K562 (cell line): ENCODE results near the gene TSHR. TPM values are rescaled to one million over a fixed set of nuclear protein-coding genes. Genes with fewer than 3 reads are reported as not detected.

ENCODE experiments used
- BMI1 ChIP-seq: fragments of 150-350 bp; IDR thresholded peaks from 2 replicates; pipeline ENCODE4 v1.6.1; 2014; ENCODE audit warnings: low read length
- KHSRP ChIP-seq: fragments of 450-650 bp; IDR thresholded peaks from 2 replicates; pipeline ENCODE4 v1.6.1; 2017
- PCBP2 ChIP-seq: fragments of 200-400 bp; formaldehyde crosslinking; IDR thresholded peaks from 2 replicates; pipeline ENCODE4 v1.6.1; 2018; ENCODE audit warnings: low read length, low read depth, mild to moderate bottlenecking, moderate library complexity; ENCODE audit not compliant: poor library complexity, severe bottlenecking
- ZFPM2 ChIP-seq: fragments of 250-450 bp; sonication (Bioruptor Pico); IDR thresholded peaks from 2 replicates; pipeline ENCODE4 v1.5.1; 2022; ENCODE audit warnings: mild to moderate bottlenecking
- ZNF140 ChIP-seq: fragments of 250-450 bp; sonication (Bioruptor Pico); IDR thresholded peaks from 2 replicates; pipeline ENCODE4 v1.8.0; 2021; ENCODE audit warnings: moderate library complexity, mild to moderate bottlenecking, inconsistent platforms
- ZNF197 ChIP-seq: fragments of 200-800 bp; sonication (Bioruptor generic); IDR thresholded peaks from 2 replicates; pipeline ENCODE4 v1.6.1; 2016; ENCODE audit warnings: low read depth, missing genetic modification characterization, missing compliant biosample characterization
- ZNF778 ChIP-seq: fragments of 450-650 bp; formaldehyde crosslinking; IDR thresholded peaks from 2 replicates; pipeline ENCODE4 v1.4.0; 2020; ENCODE audit warnings: mild to moderate bottlenecking, moderate library complexity
- polyA plus RNA-seq, 8 experiments: library from polyadenylated mRNA; depleted of rRNA in 4 of 8; stranded (reverse) in 5 of 8; unstranded in 3 of 8; fragments of >200 nt; fragmentation: Nextera tagmentation in 2 of 8; fragmentation: Illumina TruSeq in 1 of 8; extraction: Ambion mirVana in 2 of 8; extraction: Trizol in 1 of 8; gene quantifications; 2 replicates each; pipeline versions ENCODE4 v1.2.1 to v1.2.3, GENCODE V29; 2011 to 2014; ENCODE audit warnings: inconsistent platforms in 1 of 8, missing spikeins in 1 of 8
- total RNA-seq, 7 experiments: library from RNA; depleted of rRNA in 6 of 7; stranded (reverse); fragments of >200 nt in 6 of 7; fragmentation: Illumina TruSeq in 2 of 7; extraction: Trizol in 2 of 7; gene quantifications; 2 replicates each; pipeline versions ENCODE4 v1.2.1 to v1.2.3, GENCODE V29; 2011 to 2021; ENCODE audit warnings: low replicate concordance in 1 of 7
- TF ChIP-seq, protein P1 (sequence below): fragments of 150-350 bp; IDR thresholded peaks from 2 replicates; pipeline ENCODE4 v1.6.1; 2014; ENCODE audit warnings: low read depth, mild to moderate bottlenecking, low read length, borderline replicate concordance
- TF ChIP-seq, protein P2 (sequence below), 2 experiments: IDR thresholded peaks; 2 replicates each; pipeline ENCODE4 v1.6.1; 2012; ENCODE audit warnings: improper control_type of control experiment in 2 of 2, low read depth in 2 of 2, low read length in 2 of 2, borderline replicate concordance in 1 of 2
- TF ChIP-seq, protein P3 (sequence below): sonication (generic); formaldehyde crosslinking; IDR thresholded peaks from 2 replicates; pipeline ENCODE4 v1.8.1; 2023; ENCODE audit warnings: mild to moderate bottlenecking, missing genetic modification reagents
- TF ChIP-seq, protein P4 (sequence below): fragments of 450-650 bp; IDR thresholded peaks from 2 replicates; pipeline ENCODE4 v1.6.1; 2018; ENCODE audit warnings: mild to moderate bottlenecking, low read depth; ENCODE audit not compliant: partially characterized antibody
- TF ChIP-seq, protein P5 (sequence below): fragments of 250-450 bp; sonication (Bioruptor Pico); IDR thresholded peaks from 2 replicates; pipeline ENCODE4 v1.8.0; 2021; ENCODE audit warnings: moderate library complexity, mild to moderate bottlenecking, inconsistent platforms

TSHR gene
- total and polyA plus RNA-seq, 9 of the 15 experiments (the other 6 are each of a cell fraction or from before 2014, with no cell fraction given) = 0.01 to 0.10 TPM; not detected in 7

DNA sequence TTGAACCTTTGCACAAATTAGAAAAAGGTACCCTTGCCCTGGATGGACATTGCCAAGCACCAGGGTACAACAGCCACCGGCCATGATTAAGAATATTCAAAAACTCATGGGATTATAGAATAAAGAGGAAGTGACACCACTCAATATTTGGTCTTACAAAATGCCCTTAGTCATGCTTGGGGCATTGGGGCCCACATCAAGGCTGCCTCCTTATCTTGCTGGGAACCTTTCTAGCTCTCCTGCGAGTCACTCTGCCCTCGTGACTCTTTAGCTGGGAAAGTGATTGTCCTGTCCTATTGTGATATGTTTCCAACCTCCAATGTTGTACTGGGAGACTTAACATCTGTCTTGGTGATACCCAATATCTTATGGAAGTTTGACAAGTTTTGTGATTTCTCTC is 207.5 kb downstream of the TSHR start (continued):
- TF ChIP-seq, protein P1, sequence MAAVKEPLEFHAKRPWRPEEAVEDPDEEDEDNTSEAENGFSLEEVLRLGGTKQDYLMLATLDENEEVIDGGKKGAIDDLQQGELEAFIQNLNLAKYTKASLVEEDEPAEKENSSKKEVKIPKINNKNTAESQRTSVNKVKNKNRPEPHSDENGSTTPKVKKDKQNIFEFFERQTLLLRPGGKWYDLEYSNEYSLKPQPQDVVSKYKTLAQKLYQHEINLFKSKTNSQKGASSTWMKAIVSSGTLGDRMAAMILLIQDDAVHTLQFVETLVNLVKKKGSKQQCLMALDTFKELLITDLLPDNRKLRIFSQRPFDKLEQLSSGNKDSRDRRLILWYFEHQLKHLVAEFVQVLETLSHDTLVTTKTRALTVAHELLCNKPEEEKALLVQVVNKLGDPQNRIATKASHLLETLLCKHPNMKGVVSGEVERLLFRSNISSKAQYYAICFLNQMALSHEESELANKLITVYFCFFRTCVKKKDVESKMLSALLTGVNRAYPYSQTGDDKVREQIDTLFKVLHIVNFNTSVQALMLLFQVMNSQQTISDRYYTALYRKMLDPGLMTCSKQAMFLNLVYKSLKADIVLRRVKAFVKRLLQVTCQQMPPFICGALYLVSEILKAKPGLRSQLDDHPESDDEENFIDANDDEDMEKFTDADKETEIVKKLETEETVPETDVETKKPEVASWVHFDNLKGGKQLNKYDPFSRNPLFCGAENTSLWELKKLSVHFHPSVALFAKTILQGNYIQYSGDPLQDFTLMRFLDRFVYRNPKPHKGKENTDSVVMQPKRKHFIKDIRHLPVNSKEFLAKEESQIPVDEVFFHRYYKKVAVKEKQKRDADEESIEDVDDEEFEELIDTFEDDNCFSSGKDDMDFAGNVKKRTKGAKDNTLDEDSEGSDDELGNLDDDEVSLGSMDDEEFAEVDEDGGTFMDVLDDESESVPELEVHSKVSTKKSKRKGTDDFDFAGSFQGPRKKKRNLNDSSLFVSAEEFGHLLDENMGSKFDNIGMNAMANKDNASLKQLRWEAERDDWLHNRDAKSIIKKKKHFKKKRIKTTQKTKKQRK = no peak
- TF ChIP-seq KHSRP (no peak), PCBP2 (no peak), ZFPM2 (CRISPR knock-in tag) (no peak), ZNF197 (CRISPR knock-in tag) (no peak), BMI1 (no peak), ZNF778 (no peak), ZNF140 (CRISPR knock-in tag) (no peak)
- TF ChIP-seq, protein P2, sequence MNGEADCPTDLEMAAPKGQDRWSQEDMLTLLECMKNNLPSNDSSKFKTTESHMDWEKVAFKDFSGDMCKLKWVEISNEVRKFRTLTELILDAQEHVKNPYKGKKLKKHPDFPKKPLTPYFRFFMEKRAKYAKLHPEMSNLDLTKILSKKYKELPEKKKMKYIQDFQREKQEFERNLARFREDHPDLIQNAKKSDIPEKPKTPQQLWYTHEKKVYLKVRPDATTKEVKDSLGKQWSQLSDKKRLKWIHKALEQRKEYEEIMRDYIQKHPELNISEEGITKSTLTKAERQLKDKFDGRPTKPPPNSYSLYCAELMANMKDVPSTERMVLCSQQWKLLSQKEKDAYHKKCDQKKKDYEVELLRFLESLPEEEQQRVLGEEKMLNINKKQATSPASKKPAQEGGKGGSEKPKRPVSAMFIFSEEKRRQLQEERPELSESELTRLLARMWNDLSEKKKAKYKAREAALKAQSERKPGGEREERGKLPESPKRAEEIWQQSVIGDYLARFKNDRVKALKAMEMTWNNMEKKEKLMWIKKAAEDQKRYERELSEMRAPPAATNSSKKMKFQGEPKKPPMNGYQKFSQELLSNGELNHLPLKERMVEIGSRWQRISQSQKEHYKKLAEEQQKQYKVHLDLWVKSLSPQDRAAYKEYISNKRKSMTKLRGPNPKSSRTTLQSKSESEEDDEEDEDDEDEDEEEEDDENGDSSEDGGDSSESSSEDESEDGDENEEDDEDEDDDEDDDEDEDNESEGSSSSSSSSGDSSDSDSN (IDR thresholded peaks at IDR 0.05; ENCODE audit: borderline replicate concordance in 1 of 2, low read depth in 2 of 2, low read length in 2 of 2) = no peak
- TF ChIP-seq, protein P3, sequence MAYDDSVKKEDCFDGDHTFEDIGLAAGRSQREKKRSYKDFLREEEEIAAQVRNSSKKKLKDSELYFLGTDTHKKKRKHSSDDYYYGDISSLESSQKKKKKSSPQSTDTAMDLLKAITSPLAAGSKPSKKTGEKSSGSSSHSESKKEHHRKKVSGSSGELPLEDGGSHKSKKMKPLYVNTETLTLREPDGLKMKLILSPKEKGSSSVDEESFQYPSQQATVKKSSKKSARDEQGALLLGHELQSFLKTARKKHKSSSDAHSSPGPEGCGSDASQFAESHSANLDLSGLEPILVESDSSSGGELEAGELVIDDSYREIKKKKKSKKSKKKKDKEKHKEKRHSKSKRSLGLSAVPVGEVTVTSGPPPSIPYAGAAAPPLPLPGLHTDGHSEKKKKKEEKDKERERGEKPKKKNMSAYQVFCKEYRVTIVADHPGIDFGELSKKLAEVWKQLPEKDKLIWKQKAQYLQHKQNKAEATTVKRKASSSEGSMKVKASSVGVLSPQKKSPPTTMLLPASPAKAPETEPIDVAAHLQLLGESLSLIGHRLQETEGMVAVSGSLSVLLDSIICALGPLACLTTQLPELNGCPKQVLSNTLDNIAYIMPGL = no peak
- TF ChIP-seq, protein P4, sequence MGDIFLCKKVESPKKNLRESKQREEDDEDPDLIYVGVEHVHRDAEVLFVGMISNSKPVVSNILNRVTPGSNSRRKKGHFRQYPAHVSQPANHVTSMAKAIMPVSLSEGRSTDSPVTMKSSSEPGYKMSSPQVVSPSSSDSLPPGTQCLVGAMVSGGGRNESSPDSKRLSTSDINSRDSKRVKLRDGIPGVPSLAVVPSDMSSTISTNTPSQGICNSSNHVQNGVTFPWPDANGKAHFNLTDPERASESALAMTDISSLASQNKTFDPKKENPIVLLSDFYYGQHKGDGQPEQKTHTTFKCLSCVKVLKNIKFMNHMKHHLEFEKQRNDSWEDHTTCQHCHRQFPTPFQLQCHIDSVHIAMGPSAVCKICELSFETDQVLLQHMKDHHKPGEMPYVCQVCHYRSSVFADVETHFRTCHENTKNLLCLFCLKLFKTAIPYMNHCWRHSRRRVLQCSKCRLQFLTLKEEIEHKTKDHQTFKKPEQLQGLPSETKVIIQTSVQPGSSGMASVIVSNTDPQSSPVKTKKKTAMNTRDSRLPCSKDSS = no peak
- TF ChIP-seq, protein P5, sequence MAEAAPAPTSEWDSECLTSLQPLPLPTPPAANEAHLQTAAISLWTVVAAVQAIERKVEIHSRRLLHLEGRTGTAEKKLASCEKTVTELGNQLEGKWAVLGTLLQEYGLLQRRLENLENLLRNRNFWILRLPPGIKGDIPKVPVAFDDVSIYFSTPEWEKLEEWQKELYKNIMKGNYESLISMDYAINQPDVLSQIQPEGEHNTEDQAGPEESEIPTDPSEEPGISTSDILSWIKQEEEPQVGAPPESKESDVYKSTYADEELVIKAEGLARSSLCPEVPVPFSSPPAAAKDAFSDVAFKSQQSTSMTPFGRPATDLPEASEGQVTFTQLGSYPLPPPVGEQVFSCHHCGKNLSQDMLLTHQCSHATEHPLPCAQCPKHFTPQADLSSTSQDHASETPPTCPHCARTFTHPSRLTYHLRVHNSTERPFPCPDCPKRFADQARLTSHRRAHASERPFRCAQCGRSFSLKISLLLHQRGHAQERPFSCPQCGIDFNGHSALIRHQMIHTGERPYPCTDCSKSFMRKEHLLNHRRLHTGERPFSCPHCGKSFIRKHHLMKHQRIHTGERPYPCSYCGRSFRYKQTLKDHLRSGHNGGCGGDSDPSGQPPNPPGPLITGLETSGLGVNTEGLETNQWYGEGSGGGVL (CRISPR knock-in tag) = no peak
